RWPE1 (cell line): ENCODE data around the gene INPP4B.

Experiments
- CTCF ChIA-PET: fragments of 350-600 bp; sonication (Branson Sonifier 250); formaldehyde crosslinking; extraction: SDS; loops from one replicate; lab custom pipeline; 2021; lab: Yijun Ruan, JAX
- POLR2A ChIA-PET: fragments of 400-600 bp; formaldehyde crosslinking; extraction: SDS; loops from one replicate; lab custom pipeline; 2020; ENCODE audit warnings: antibody characterized with exemption; ENCODE audit not compliant: low non-redundant PET; lab: Yijun Ruan, JAX
- DNase-seq: peaks from one replicate; pipeline ENCODE4 v3.0.0; 2012; ENCODE audit warnings: low spot score
- H3K27ac ChIP-seq: fragments of 450-650 bp; 2 replicates; pipeline ENCODE4 v1.5.1; 2017
- CTCF ChIP-seq: fragments of 450-650 bp; conservative IDR thresholded peaks from 2 replicates; pipeline ENCODE4 v1.5.1; 2017; ENCODE audit warnings: low read depth, mild to moderate bottlenecking

The INPP4B gene

GRCh38 chr4:142297313-142297712, 548.8 kb downstream of the INPP4B start:
- DNase-seq = no peak
- TF ChIP-seq CTCF = no peak
- CTCF ChIA-PET = no interaction called here
- POLR2A ChIA-PET = no interaction called here
- H3K27ac ChIP-seq = no peak overlapping the region

DNA sequence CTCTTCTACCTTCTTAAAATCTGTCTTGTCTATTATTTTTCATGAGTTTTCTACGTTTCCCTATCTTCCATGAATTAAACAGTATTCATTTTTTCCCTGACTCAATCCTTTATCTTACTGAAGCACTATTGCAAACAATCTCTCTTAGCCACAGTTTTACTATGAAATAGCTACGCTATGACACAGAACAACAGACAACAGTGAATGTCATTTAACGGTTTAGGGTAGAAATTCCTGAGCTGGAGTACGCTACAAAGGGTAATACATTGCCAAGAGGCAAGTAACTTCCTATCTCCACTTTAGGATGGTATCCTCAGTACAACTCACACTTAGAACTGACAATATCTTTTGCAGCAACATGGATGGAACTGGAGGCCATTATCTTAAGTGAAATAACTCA, 552.6 kb downstream of the INPP4B start:
- POLR2A ChIA-PET = no interaction called here
- CTCF ChIA-PET = interaction anchor here (0.7 kb wide), 1 partner anchor 11 kb away, joined by 4 read pairs; no protein-coding TSS in a partner anchor

DNA sequence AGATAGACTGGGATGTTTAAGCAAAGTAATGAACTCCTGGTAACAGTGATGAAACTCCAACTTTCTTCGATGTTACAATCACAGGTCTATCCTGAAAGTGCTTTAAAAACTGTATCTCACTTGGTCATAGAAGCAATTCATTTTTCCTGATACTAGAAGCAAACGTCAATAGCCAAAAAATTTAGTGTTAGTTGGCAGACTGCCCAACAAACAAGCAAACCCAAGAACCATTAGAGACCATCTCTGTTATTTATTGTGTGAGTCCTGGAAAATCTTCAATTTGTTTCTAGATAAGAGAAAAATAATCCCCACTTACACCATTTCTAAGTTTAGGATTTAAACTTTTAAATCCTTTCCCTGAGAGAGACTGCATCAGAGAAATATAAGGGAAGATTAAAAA, 553.9 kb downstream of the INPP4B start:
- no peak overlapping the region for H3K27ac ChIP-seq
- ChIA-PET CTCF (no interaction called here), POLR2A (no interaction called here)
- no peak for TF ChIP-seq CTCF
- no peak for DNase-seq

More for the DNA sequence above, 552.6 kb downstream of the INPP4B start:
- DNase-seq = no peak
- no peak for TF ChIP-seq CTCF
- no peak overlapping the region for H3K27ac ChIP-seq

DNA sequence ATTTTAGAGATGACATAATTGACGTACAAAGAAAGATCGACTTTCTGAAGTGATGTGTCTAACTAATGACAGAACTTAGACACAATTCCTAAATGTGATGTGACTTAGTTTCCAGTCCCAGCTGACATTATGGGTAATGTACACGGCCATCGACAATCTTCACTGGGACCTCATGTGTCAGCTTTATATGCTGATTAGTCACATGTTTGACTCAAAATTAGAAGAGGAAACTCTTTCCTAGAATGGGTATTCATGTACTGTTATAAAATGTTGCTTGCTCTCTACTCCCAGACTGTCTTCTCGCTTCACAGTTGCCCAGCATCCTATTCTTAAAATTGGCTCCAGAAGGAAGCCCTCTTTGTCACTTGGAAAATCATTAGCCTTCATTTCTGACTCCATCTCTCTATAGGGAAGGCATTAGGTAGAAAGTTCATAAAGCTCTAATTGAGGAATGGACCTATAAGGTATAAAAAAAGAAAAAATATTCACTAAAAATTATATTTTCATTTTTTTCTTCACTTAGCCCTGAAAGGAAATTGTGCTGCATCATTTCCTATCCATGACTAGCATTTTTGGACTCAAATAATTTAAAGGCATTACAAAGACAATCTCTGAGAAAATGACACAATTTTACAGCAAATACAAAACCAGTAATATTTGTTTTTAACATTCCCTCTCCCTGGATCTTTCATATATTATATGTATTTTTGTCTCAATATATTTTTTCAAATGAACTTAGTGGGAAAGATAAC, 554.6 kb downstream of the INPP4B start:
- ChIA-PET CTCF (no interaction called here), POLR2A (no interaction called here)
- no peak for DNase-seq
- TF ChIP-seq CTCF = no peak
- H3K27ac ChIP-seq = no peak overlapping the region

- POLR2A ChIA-PET = no interaction called here
- no peak for DNase-seq
- CTCF ChIA-PET = no interaction called here
Observed at GRCh38 chr4:142287371-142287770, 558.7 kb downstream of the INPP4B start.

GRCh38 chr4:142285222-142285583, 560.9 kb downstream of the INPP4B start:
- ChIA-PET CTCF (no interaction called here), POLR2A (no interaction called here)
- no peak for DNase-seq
- TF ChIP-seq CTCF = no peak
- no peak overlapping the region for H3K27ac ChIP-seq

More at GRCh38 chr4:142287371-142287770, 558.7 kb downstream of the INPP4B start:
- no peak for TF ChIP-seq CTCF
- no peak overlapping the region for H3K27ac ChIP-seq
